ENCODE data around the gene UGT2B10. TPM values are rescaled to one million over a fixed set of nuclear protein-coding genes. Genes with fewer than 3 reads are reported as not detected.
"Not testable (repeated sequence)": the region's sequence is repeated elsewhere in the genome, so short reads cannot be mapped to it uniquely, and the experiment has no call there.

Gene UGT2B10
- total and polyA plus RNA-seq, 10 donors: not detected

GRCh38 chr4:68817386-68817785 lies 1.6 kb downstream of the UGT2B10 start:
- no peak for DNase-seq
- H3K27ac ChIP-seq: no peak overlapping the region
- H3K4me3 ChIP-seq: no peak overlapping the region
- H3K27me3 ChIP-seq (replicated peaks in 1 of 7): no peaks in the 10 kb centered on the region
- WGBS, 5 donors: 77 to 89% (median 80%) methylated on average over 2 of the region's 2 CpGs
- TF ChIP-seq POLR2A (IDR thresholded peaks at IDR 0.05): no peak
- TF ChIP-seq, protein P1, sequence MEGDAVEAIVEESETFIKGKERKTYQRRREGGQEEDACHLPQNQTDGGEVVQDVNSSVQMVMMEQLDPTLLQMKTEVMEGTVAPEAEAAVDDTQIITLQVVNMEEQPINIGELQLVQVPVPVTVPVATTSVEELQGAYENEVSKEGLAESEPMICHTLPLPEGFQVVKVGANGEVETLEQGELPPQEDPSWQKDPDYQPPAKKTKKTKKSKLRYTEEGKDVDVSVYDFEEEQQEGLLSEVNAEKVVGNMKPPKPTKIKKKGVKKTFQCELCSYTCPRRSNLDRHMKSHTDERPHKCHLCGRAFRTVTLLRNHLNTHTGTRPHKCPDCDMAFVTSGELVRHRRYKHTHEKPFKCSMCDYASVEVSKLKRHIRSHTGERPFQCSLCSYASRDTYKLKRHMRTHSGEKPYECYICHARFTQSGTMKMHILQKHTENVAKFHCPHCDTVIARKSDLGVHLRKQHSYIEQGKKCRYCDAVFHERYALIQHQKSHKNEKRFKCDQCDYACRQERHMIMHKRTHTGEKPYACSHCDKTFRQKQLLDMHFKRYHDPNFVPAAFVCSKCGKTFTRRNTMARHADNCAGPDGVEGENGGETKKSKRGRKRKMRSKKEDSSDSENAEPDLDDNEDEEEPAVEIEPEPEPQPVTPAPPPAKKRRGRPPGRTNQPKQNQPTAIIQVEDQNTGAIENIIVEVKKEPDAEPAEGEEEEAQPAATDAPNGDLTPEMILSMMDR (IDR thresholded peaks at IDR 0.05 in 8 of 11, conservative IDR thresholded peaks at IDR 0.05 in 3 of 11): no peak
- no peak for TF ChIP-seq POLR2AphosphoS5 (IDR thresholded peaks at IDR 0.05)
- intact Hi-C loops (cut with DNase I; ENCODE audit: low total_unique reads): no loop called here
- no peaks in the 10 kb centered on the region for H3K36me3 ChIP-seq
- H3K4me1 ChIP-seq: no peaks in the 10 kb centered on the region
- no peaks in the 10 kb centered on the region for H3K9me3 ChIP-seq

DNA sequence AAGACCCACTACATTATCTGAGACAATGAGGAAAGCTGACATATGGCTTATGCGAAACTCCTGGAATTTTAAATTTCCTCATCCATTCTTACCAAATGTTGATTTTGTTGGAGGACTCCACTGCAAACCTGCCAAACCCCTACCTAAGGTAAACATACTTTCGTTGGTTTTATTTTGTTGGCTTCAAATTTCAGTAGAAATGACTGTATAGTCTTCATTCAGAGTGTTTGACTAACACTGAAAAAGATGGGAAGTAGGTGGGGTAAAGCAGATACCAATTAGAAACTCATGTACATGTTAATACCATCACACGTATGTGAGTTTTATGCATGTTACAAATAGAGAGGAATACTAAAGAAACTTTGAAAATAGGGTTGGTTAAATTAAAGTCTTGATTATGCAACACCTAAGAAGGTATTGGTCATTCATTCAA lies 2.3 kb downstream of the UGT2B10 start:
- DNase-seq; H3K4me1 ChIP-seq; H3K9me3 ChIP-seq; H3K4me3 ChIP-seq; H3K27ac ChIP-seq; H3K36me3 ChIP-seq; intact Hi-C loops (cut with DNase I; ENCODE audit: low total_unique reads); H3K27me3 ChIP-seq (replicated peaks in 1 of 7): not testable (repeated sequence)
- 66 to 79% (median 72%) methylated on average over 3 of the region's 3 CpGs for WGBS, 5 donors

DNA sequence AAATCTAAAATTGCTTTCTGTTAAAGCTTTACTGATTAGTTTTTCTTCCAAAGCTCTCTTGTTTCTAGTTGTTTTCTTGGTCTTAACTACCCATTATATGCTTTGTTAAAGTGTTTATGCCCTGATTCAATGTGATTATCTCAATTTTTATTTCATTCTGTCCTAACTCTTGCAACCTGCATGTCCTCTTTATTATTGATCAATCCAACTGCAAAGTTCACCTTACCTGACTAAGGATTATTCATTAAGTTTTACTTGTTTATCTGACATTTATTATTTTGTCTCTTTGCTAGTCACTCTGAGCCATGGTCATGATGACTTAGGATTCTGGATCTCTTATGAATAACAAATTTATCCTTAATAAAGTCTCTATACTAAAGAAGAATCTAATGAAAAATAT lies 15.8 kb downstream of the UGT2B10 start:
- H3K27ac ChIP-seq: no peak overlapping the region
- DNase-seq: no peak
- H3K4me1 ChIP-seq: no peaks in the 10 kb centered on the region
- H3K9me3 ChIP-seq: no peaks in the 10 kb centered on the region
- no peaks in the 10 kb centered on the region for H3K27me3 ChIP-seq (replicated peaks in 1 of 7)
- H3K4me3 ChIP-seq: no peak overlapping the region
- TF ChIP-seq, protein P1 (IDR thresholded peaks at IDR 0.05 in 8 of 11, conservative IDR thresholded peaks at IDR 0.05 in 3 of 11): no peak
- TF ChIP-seq POLR2AphosphoS5 (IDR thresholded peaks at IDR 0.05) (no peak), POLR2A (IDR thresholded peaks at IDR 0.05) (no peak)
- H3K36me3 ChIP-seq: no peaks in the 10 kb centered on the region
- intact Hi-C loops (cut with DNase I; ENCODE audit: low total_unique reads): no loop called here

DNA sequence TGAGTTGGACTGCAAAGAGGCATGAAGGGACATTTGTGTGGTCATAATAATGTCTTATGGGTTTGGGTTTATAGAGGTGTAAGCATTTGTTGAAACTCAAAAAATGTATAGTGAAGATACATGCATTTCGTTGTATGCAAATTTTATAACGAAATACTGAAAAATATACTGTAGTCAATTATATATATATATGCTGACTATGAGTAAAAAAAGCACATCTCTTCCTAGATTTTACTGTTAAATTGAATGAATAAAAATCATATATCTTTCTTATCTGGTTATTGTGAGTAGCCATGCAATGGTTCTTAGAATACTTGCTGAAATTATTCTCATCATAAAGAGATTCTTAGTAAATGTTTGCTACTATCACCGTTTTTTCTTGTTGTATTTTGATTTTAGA lies 34.5 kb downstream of the UGT2B10 start:
- no peak overlapping the region for H3K27ac ChIP-seq
- no peaks in the 10 kb centered on the region for H3K4me1 ChIP-seq
- peaks cover 0 to 32% (median 5%) of the 10 kb centered on the region in 8 donors for H3K9me3 ChIP-seq
- WGBS, 5 donors: 41 to 69% (median 46%) methylated on average over 3 of the region's 3 CpGs
- no peaks in the 10 kb centered on the region for H3K27me3 ChIP-seq (replicated peaks in 1 of 7)
- H3K4me3 ChIP-seq: no peak overlapping the region
- TF ChIP-seq POLR2A (IDR thresholded peaks at IDR 0.05) (no peak), POLR2AphosphoS5 (IDR thresholded peaks at IDR 0.05) (no peak)
- TF ChIP-seq, protein P1 (IDR thresholded peaks at IDR 0.05 in 8 of 11, conservative IDR thresholded peaks at IDR 0.05 in 3 of 11): no peak
- no peaks in the 10 kb centered on the region for H3K36me3 ChIP-seq
- intact Hi-C loops (cut with DNase I; ENCODE audit: low total_unique reads): no loop called here
- no peak for DNase-seq

DNA sequence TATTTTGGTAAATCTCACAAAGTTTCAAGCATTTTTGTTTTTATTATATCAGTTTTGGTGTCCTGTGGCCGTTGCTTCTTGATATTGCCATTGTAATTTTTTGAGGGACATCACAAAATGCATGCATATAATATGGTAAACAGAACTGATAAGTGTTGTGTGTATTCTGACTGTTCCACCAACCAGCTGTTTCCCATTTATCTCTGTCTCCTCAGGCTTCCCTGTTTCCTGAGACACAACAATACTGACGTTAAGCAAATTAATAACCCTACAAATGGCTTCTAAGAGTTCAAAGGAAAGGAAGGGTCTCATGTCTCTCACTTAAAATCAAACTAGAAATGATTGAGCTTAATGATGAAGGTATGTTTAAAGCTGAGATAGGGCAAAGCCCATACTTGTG lies 40.0 kb downstream of the UGT2B10 start:
- 20 to 30% (median 28%) methylated on average over 2 of the region's 2 CpGs for WGBS, 5 donors
- Histone ChIP-seq H3K36me3 (no peaks in the 10 kb centered on the region), H3K27ac (no peak overlapping the region), H3K9me3 (peaks cover 0 to 31% (median 17%) of the 10 kb centered on the region in 8 donors), H3K4me1 (no peaks in the 10 kb centered on the region), H3K27me3 (replicated peaks in 1 of 7) (no peaks in the 10 kb centered on the region), H3K4me3 (no peak overlapping the region)
- intact Hi-C loops (cut with DNase I; ENCODE audit: low total_unique reads): no loop called here
- no peak for DNase-seq
- TF ChIP-seq POLR2AphosphoS5 (IDR thresholded peaks at IDR 0.05): no peak
- TF ChIP-seq, protein P1 (IDR thresholded peaks at IDR 0.05 in 8 of 11, conservative IDR thresholded peaks at IDR 0.05 in 3 of 11): no peak
- no peak for TF ChIP-seq POLR2A (IDR thresholded peaks at IDR 0.05)
